Testis (tissue), 2 donors: ENCODE data around the gene ZNF330.

Source experiments
- CTCF ChIP-seq, 3 experiments: fragments of 450-650 bp in 2 of 3; fragments of 200-600 bp in 1 of 3; sonication (generic) in 1 of 3; IDR thresholded peaks; one replicate each; pipeline ENCODE4 v1.5.1; 2016 to 2019; ENCODE audit warnings: antibody characterized with exemption in 3 of 3, mild to moderate bottlenecking in 2 of 3, moderate library complexity in 1 of 3
- POLR2A ChIP-seq: fragments of 450-650 bp; IDR thresholded peaks from one replicate; pipeline ENCODE4 v1.6.1; 2017; ENCODE audit warnings: antibody characterized with exemption, mild to moderate bottlenecking, moderate library complexity

GRCh38 chr4:141233673-141234072 lies 13.0 kb downstream of the ZNF330 start:
- TF ChIP-seq CTCF (IDR thresholded peaks at IDR 0.05) (no peak), POLR2A (no peak)
